NCI-H146 treated with DMSO at 0.1 percent for 48 hours (cell line): ENCODE results near the gene PRKCA.
"Not testable (repeated sequence)": the region's sequence is repeated elsewhere in the genome, so short reads cannot be mapped to it uniquely, and the experiment has no call there.

ENCODE experiments used
- DNase-seq: peaks from one replicate; lab custom pipeline; 2025; ENCODE audit not compliant: unreplicated experiment; lab: John Stamatoyannopoulos, UW

PRKCA gene

GRCh38 chr17:66381701-66382362 is 79.4 kb downstream of the PRKCA start:
- no peak for DNase-seq

DNA sequence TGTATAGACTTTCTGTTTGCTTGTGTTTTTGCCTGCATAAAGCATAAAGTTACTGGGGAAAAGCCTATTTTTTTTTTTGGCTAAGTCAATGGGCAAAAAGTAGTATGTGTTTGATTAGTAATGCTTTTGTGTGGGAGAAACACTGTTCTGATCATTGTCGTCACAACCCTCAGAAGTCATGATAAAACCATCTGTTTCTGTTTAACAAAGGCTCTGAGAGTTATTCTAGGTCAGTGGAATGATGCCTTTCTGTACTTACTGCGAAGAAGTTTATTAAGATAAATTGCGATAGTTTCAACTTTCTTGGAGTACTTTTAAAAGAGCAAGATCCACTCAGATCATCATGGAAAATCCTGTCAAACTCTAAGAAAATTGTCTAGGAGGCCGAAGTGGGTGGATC is 80.9 kb downstream of the PRKCA start:
- DNase-seq: no peak

DNA sequence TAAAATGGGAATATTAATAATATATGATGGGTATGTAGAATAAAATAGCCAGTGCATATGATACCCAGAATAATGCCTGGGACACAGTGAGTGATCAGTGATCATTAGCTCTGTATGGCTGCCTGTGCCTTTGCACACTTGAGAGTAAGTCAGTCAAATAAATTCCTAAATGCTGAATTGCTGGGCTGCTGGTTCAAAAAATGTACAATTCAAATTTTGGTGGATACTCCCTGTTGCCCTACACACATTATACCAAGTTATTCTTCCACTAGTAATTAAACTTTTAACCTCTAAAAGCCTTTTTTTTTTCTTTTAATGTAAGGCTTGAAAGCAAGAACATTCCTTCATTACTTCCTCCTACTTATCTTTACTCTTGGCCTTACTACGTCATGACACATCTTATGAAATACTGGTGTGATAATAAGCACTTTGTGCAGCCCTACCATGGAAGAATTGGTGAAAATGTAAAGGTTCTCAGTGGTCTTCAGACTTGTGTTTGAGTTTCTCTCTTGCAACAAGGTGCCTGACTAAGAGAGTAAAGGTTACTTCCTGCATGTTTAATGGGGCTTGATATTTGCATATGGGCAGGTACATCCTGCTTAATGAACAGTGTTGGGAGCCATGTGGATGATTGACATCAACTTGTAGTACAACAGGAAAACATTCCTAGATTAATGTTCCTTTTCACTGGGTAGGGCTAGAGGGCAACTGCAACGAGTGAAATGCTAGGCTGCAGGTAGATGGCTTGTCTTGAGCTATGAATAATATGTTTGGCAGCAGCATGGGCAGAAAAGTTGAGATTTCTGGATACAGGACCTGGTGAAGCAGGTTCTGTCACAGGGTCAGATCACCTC is 84.3 kb downstream of the PRKCA start:
- DNase-seq: no peak

GRCh38 chr17:66387392-66387981 is 85.1 kb downstream of the PRKCA start:
- no peak for DNase-seq

GRCh38 chr17:66392783-66393437 is 90.5 kb downstream of the PRKCA start:
- DNase-seq: no peak

DNA sequence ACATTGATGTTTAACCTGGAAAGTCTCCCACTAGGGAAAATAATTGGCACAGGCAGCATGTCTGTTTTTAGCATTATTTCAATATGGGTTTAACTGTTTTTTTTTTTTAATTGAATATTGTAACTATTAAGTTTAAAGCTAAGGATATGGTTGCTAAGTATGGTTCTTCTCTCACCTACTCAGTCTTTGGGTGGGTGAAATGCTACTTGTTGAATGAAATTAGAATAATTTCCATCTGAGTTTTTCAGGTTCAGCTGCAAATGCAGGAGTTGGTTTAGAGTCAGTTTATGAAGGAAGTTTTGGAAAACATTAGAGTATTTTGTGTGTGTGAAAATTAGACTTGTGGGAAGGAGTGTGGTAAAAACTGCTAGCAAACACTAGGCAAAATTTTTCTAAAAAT is 93.5 kb downstream of the PRKCA start:
- no peak for DNase-seq

GRCh38 chr17:66397486-66397885 is 95.1 kb downstream of the PRKCA start:
- DNase-seq: no peak

DNA sequence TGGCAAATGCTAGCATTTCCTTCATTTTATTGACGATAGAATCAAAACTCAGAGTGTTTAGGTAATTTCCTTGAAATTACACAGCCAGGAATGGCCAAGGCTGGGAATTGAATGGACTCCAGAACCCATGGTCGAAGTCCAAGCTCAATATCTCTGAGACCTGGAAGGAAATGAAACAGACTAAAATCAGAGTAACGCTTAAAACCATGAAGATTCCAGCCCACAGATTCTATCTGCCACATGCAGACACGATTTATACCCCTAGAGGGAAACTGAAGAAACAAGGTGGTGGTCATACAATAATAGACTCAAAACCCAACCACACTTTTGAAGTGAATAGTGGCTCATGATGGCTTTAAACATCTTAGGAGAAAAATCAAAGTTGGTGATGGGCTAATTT is 95.6 kb downstream of the PRKCA start:
- no peak for DNase-seq

- DNase-seq: no peak
Observed at GRCh38 chr17:66398617-66399016, 96.2 kb downstream of the PRKCA start.

- no peak for DNase-seq
Observed at GRCh38 chr17:66399441-66399840, 97.0 kb downstream of the PRKCA start.

DNA sequence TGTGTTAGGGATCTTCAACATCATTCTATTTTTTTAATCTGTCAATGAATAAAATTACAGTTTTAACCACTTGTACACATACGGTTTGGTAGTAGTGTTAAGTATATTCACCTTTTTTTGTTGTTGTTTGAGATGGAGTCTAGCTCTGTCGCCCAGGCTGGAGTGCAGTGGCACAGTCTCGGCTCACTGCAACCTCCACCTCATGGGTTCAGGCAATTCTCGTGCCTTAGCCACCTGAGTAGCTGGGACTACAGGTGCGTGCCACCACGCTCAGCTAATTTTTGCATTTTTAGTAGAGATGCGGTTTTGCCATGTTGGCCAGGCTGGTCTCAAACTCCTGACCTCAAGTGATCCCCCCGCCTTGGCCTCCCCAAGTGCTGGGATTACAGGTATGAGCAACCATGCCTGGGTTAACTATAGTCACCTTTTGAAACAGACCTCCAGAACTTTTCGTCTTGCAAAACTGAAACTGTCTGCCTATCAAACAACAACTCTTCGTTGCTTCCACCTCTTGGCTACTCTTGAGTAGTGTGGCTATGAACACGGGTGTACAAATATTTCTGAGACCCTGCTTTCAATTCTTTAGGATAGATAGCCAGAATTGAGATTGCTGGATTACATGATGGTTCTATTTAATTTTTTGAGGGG is 97.8 kb downstream of the PRKCA start:
- not testable (repeated sequence) for DNase-seq

DNA sequence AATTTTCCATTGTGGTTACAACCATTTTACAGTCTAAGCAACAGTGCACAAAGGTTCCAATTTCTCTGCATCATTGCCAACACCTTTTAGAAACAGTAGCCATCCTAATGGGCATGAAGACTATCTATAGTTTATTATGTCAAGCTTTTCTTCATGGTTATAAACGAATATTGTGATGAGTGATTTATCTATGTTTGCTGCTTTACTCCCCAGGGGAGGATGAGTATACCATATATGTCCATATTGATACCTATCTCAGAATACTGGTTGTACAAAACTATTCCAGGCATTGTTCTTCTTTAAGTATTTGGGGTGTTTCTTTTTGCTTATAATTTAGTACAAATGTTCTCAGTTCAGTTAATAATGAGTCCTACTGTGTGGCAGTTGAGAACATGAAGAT is 98.3 kb downstream of the PRKCA start:
- DNase-seq: no peak

- DNase-seq: no peak
Observed at GRCh38 chr17:66401364-66401763, 99.0 kb downstream of the PRKCA start.

DNA sequence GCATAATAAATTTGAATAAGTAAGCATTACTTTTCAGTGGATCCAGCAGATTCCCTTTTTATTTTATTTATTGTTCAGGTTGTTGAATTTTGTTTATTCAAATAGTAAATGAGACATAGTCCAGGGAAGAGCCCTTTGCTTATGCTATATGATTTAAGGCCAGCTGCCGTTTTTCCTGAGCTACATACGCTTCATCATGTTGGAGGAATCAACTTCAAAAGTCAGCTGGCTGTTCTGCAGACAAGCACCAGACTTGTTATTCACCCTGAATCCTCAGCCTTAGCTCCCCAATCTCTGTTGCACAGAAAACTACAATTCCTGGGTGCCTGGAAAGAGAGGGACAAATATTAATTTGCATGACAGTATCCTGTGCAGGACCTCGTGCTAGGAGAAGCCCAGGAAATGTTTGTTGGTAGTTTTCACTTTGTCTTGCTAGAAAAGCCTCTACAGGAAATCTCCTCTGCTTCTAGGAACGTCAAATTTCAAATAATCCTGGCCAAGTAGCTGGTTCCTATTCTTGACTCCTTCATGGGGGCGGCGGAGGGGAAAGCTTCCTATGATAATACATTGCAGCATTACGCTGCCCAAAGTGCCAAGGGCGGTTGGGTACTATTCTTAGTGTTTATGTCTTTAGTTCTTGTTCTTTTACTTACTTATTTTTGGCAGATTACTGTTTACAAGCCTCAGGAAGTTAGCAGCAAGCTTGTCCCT is 101.6 kb downstream of the PRKCA start:
- DNase-seq: no peak

DNA sequence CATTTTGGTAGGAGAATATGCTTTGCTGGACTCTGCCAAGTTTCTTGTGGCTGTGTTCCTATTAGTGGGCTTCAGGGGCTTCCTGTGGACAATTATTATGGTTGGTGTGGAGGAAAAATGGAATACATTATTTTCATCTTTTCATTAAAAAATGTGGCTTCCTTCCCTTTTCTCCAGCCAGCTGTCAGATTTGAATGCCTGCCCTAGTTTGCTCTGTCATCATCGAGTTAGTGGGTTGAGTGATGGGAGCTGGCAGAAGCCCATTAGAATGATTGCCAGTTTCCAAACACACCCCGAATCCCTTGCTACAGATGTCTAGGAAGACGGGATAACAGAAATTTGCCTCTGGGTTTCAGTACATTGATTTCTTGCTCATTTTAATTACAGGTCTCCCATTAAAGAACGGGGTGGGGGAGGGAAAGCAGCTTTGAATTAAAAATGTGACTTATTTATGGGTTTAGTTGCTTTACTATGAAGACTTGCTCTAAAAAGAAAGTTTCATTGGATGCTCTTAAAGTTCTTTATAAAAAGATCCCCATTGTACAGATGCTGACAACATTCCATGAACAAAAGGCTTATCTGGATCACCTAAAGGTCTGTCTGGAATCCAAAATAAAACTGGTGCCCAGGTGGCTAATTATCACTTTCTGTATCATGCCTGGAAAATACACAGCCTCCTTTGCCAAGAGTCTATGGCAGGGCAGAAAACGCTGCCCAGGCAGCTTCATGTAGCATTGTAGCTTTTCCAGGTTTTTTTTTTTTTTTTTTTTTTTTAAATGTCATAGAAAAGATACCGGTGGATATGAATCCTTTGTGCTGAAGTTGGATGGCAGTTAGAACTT is 103.6 kb downstream of the PRKCA start:
- DNase-seq: no peak

DNA sequence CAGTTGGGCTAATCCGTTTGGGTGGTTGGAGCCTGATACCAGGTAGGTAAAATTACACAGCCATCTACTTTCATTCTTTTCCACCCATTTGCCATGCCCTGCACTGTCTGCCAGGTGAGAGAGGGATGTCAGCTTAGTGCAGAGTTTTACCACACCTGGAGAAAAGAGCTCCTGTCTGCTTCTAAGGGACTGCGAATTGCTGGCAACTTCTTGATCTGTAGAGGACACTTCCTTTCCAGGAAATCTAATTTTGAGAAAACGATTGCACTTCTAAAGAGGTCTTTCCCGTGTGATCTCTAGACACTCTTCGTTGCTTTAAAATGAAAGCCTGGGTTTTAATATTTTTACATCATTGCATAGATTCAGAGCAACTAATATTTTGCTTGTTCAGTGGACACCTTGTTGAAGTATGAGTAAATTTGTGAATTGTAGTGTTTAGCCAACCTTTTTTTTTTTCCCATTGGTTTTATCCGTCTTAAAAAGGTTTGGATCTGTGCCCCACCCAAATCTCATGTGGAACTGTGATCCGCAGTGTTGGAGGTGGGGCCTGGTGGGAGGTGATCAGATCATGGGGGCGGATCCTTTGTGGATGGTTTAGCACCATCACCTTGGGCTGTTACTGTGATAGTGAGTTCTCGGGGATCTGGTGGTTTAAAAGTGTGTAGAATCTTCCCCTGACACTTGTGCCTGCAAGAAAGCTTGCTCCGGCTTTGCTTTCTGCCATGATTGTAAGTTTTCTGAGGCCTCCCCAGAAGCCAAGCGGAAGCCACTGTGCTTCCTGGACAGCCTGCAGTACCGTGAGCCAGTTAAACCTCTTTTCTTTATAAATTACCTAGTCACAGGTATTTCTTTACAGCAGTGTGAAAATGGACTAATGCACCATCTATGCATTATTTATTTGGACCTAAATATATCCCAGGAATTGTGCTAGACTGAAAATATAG is 104.6 kb downstream of the PRKCA start:
- DNase-seq: no peak

DNA sequence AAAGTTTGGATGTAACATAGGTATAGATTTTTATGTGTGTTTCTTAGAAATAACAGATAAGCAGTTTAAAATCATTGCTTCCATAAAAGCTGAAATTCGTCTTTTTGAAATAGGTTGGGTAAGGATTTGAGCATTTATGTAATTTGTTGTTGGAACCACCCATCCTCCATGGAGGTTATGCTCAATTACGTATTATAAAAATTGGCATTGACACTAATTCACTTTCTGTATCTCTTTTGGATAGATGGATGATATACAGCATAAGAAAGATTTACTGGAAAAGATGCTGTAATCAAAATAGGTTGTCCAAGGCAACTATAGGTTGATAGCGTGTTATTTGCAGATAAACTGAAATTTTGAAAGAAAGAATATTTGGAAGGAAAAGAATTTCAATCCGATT is 105.5 kb downstream of the PRKCA start:
- DNase-seq: no peak

GRCh38 chr17:66411520-66411919 is 109.1 kb downstream of the PRKCA start:
- no peak for DNase-seq
